DLD1 (cell line): ENCODE data around the gene EPS8L3.
"Not testable (repeated sequence)": the region's sequence is repeated elsewhere in the genome, so short reads cannot be mapped to it uniquely, and the experiment has no call there.

Source experiments
- in situ Hi-C: cut with HindIII; loops from 2 replicates; pipeline ENCODE4 v1.10.0; 2017; ENCODE audit warnings: low sequenced_read_pairs

EPS8L3 gene, protein sequence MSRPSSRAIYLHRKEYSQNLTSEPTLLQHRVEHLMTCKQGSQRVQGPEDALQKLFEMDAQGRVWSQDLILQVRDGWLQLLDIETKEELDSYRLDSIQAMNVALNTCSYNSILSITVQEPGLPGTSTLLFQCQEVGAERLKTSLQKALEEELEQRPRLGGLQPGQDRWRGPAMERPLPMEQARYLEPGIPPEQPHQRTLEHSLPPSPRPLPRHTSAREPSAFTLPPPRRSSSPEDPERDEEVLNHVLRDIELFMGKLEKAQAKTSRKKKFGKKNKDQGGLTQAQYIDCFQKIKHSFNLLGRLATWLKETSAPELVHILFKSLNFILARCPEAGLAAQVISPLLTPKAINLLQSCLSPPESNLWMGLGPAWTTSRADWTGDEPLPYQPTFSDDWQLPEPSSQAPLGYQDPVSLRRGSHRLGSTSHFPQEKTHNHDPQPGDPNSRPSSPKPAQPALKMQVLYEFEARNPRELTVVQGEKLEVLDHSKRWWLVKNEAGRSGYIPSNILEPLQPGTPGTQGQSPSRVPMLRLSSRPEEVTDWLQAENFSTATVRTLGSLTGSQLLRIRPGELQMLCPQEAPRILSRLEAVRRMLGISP

DNA sequence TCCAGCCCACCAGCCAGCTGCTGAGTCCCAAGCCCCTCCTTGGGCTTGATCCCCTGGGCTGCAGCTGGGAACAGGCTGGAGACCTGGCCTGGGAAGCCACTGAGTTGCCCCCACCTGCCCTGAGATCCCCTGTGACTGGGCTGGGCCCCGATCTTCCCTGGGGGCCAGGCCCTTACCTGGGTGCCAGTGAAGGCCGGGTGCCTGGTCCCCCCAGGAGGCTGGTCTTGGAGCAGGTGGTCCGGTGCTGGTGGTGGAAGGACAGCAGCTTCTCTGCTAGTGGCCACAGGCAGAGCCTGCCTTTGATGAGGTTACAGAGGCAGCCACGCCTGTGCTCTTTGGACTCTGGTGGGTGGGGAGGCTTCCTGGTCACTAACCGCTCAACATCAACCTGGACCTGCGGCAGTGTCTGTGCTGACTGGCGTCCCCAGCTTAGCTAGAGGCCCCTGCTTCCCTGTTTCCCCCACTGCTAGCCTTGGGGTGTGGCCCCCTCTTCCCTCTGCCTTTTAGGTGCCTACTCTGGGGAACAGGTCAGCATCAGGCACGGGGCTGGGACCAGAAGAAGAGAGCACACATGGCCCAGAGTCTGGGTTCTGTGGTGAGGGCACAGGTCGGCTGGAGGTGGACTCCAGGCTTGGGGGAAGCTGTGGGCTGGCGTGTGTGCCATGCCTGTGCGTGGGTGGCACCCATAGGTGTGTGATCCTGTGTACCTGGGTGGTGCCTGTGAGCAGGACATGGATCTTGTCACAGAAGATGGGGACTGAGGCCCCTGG is at the start of gene EPS8L3:
Gene EPS8L3, minus strand, starts transcription at position 278 of the 770 bp plus-strand sequence. CDS start 2,174 bp downstream, outside the sequence.
- in situ Hi-C loops: loop anchor here (25.0 kb wide), 1 partner anchor 127 kb away; no protein-coding TSS in a partner anchor

DNA sequence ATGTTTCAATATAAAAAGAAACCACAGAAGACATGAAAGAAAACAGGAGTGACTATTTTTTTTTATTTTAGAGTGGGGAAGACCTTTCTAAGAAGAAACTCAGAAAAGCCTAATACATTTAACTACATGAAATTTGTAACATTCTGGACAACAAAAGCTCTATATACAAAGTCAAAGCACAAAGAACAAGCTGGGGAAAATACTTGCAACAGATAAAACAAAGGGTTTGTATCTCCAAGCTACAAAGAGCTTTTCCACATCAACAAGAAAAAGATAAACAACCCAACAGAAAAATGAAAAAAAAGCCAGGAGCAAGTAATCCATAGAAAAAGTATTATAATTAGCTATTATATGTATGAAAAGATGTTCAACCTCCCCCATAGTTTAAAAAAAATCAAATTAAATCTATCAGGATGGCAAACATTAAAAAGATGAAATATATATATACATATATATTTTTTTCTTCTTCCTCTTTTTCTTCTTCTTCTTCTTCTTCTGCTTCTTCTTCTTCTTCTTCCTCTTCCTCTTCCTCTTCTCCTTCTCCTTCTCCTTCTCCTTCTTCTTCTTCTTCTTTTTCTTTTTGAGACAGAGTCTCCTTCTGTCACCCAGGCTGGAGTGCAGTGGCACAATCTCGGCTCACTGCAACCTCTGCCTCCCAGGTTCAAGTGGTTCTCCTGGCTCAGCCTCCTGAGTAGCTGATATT is 49.1 kb upstream of the EPS8L3 start:
- in situ Hi-C loops: no loop called here

DNA sequence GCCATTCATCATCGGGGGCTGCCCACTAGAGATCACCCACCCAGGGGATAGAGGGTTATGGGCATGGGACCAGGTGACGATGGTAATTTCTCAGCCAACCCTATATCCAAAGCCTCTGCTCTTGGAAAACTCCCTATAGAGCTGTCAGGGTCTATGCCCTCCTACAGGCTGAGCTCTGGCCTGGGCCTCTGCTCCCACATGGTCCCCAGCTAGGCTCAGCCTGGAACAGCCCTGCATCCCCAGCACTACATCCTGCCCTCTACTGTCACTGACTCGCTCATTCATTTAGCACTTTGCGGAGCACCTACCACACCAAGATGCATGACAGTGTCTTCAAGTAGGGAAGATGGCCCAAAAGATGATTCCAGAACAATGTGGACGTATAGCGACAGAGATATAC is 45.0 kb upstream of the EPS8L3 start:
- in situ Hi-C loops: loop anchor here (10.0 kb wide), 1 partner anchor 336 kb away; no protein-coding TSS in a partner anchor

DNA sequence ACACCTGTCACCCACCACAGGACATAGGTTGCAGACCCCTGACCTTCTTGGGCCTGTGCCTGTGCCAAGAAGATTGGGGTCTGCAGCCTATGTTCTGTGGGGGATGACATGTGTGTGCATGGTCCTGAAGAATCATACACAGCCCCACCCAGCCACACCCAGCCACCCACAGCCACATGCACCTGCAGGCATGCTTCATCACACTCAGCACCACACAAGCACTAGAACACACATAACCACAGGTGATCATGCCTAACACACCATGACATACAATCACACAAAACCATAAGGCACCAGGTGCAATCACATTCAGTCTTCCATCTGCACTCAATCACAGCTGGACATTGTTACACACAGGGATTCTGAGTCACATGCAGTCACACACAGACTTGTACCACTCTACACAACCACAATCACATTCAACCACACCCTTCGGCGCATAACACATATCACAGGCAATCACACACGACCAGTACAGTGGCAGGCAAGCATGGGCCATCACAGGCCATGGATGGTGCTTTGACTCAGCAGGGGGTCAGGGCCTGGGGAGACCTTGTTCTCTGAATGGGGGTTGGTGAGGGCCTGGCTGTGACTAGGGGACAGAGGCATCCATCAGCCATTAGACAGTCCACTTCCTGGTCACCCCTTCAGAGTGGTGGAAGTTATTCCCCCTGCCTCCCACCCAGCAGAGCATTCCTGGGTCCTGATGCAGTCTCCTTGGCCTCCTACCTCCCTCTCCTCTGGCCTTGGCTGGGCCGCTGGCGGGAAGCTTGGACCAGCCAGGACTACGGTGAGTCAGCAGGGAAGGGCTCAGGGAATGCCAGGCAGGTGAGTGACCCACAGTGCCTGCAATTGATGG is 44.3 kb upstream of the EPS8L3 start:
- in situ Hi-C loops: loop anchor here (10.0 kb wide), 1 partner anchor 337 kb away; no protein-coding TSS in a partner anchor

DNA sequence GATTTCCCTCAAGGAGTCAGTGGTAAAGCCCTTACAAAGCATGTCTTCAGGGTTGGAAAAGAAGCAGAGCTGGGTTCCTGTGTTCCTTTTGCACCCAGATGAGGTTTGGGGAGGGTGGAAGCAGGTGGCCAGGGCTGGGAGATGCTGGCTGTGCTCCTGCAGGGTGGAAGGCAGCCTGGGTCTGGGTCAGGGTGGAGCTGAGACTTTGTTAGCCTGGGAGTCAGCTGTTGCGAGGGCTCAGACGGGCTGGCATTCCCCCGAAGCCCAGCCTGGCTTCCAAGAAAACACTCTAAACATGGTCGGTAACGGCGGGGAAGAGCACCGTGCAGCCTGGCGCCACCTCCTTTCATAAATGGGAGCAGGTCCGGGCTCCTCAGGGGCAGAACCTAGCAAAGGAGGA is 43.7 kb upstream of the EPS8L3 start:
- in situ Hi-C loops: loop anchor here (10.0 kb wide), 1 partner anchor 337 kb away; no protein-coding TSS in a partner anchor

DNA sequence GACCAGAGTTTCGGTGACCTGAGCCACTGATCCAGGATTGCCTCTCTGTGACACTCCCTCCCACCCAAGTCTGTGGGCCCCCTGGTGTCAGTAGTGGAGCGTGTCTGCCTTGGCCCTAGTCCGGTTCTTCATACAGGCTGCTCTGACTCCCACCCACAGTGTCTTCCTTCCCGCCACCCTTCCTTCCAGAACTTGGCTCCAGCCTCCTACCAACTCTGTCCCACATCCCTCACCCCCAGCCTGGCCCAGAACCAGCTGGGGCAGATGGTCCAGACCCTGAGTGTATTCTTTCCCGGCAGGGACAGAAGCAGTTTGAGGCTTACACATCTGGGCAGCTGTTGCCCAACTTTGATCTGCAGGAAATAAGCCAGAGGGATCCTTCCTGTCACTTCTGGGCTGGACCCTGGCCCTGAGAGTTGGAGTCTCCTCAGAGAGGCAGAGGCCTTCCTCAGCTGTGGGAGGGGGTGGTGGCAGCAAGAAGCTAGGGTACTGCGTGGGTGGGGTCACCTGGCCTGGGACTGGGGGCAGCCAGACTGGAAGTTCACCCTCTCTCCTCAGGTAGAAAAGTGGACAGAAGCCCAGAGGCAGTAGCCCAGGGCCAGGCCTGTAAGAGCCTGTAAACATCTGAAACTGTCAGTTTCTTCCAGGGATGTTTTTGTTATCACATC is 43.1 kb upstream of the EPS8L3 start:
- in situ Hi-C loops: loop anchor here (10.0 kb wide), 1 partner anchor 338 kb away; no protein-coding TSS in a partner anchor

DNA sequence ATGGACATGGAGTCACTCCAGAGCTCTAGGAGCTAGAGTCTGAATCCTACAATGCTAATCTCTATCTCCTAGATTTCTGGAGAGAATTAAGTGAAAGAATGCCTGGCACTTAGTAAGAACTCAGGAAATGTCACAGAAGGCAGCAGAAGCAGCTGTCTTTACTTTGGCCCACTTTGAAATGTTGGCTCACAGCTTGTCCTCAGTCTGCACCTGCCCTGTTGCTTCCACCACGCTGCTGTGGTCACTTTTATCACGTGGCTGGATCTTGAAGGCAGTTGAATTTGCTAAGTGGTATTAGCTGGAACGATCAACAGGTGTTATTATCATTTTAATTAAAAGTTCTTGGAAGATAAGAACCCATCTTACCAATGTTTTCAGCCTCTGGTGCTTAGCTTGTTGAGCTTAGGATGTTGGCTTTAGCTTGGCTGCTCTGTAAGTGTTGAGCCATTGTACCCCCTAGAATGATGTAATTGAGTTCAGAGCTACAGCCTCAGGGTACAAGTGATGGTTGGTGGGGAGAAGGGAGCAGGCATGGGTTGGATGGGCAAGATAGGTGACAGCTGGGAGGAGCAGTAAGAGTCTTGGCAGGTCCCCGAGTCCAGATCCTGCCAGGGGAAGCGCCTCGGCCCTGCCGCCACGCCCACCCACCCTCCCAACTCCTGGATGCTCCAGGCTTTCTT is 41.9 kb upstream of the EPS8L3 start:
- in situ Hi-C loops: loop anchor here (10.0 kb wide), 1 partner anchor 339 kb away; no protein-coding TSS in a partner anchor

DNA sequence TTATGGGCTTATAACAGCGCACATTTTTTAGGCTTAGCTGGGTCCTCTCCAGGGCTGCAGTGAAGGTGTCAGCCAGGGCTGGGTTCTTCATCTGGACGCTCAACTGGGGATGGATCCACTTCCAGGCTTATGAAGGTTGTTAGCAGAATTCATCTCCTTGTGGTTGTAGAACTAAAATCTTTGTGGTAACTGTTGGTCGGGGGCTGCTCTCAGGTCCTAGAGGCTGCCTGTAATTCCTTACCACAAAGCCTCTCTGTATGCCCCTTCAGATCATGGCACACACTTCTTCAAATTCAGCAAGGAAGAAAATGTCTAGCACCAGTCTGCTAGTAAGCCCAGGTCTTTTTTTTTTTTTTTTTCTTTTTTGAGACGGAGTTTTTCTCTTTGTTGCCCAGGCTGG is 40.9 kb upstream of the EPS8L3 start:
- in situ Hi-C loops: loop anchor here (10.0 kb wide), 1 partner anchor 340 kb away; no protein-coding TSS in a partner anchor

DNA sequence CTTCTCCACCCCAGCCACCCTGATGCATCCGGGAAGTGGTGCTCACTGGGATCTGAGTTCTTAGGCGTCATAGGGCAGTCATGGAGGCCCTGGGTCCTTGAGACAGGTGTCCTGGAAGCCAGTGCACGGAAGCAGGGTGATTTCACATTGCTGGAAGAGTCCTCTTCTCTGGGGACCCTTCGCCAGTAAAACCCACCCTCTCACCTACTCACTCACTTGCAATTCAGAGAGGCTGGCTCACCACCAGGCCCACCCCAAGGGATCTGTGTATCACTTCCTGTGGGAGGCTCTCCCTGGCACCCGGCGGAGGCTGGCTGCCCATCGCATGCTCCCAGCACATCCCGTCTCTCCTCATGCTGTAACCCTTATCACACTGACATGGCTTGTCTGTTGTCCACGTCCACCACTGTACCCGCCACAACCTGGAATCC is 40.2 kb upstream of the EPS8L3 start:
- in situ Hi-C loops: loop anchor here (10.0 kb wide), 1 partner anchor 341 kb away; no protein-coding TSS in a partner anchor

DNA sequence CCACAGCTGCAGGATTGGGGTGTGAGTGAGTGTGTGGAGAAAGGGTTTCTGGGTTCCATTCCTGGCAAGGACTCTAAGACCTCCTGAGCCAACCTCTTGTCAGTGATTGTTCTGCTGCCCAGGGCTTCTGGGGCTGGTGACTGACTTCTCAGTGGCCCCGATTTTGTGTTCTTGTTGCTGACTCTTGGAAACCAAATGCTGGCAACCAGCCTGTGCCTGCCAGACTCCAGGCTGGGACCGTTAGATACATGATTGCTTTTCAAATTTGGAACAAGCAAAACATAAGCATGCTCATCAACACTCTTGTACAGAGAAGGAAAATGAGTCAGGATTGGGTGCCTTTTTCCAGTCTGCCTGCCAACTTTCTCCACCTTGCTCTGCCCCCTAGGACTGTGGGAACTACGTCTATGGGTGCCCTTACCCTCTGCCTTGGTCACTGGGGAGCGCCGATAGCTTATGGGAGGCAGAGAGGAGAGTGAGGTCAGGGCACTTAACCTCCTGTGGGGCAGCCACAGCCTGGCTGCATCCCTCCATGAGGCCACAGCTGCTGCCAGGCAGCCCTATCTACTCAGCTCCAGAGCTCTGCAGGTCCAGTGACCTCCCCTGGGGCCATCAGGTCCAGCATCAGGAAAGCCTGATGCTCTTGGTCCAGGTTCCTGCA is 39.3 kb upstream of the EPS8L3 start:
- in situ Hi-C loops: loop anchor here (10.0 kb wide), 1 partner anchor 342 kb away; no protein-coding TSS in a partner anchor

DNA sequence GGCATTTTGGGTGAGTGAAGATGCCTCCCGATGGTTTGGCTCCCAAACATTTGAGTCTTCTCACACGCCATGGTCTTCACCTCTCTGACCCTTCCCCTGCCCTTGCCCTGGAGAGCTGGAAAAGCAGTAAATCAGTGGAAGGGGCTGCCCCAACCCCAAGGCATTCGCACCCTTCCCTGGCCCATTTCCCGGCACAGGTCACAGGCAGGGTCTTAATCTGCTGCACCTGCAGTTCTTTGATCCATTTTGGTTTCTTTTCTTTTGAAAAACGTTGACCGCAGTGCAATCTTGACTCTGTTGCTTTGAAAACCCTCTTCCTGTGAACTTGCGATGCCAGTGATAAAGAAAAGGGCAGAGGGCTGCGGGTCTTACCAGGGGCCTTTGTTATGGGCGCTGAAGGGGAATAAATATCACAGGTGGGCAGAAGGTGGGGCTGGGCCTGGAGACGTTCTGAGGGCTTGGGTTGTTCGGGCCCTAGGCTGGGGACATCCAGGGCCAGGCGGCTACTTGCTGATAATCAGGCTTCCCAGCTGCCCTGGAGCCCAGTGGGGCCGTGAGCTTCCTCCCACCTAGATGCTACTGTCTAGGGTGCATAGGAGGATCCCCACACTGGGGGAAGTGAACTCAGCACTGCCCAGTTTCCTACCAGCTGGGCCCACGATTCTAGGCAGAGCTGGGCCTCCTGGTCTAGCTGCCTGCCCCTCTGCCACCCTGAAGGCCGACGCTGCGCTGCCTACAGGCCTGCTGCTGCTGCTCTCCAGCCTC is 38.6 kb upstream of the EPS8L3 start:
- in situ Hi-C loops: loop anchor here (10.0 kb wide), 1 partner anchor 342 kb away; no protein-coding TSS in a partner anchor

DNA sequence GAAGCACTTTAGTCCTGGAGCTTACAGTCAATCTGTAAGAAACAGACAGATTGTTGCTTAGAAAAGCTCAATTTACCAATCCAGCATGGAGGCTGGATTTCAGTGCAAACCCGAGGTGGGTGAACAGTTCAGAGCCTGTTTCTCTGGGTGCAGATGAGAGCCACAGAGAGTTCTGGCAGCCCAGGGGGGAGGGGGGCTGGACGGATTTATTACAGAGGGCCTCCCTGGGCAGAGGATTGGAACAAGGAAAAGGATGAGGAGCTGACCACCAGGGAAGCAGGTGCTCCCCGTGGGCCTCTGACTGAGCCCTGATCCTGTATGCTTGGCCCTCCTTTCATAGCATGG is 38.0 kb upstream of the EPS8L3 start:
- in situ Hi-C loops: loop anchor here (10.0 kb wide), 1 partner anchor 343 kb away; no protein-coding TSS in a partner anchor

DNA sequence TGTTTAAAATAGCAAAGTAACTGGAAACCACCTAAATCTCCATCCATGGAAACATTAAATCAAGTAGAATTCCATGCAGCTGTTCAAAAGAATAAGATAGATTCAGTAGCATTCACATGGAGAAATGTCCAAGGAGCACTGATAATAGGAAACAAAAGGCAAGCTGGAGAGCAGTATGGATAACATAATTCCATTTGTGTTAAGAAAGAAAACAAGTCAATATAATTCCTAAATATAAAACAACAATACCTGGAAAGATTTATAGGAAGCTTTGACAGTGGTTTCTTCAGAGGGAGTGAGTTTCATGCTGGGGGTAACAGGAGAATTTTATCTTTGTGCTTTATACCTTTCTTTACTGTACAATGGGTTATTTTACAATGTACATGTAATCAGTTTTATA is 36.6 kb upstream of the EPS8L3 start:
- in situ Hi-C loops: loop anchor here (10.0 kb wide), 1 partner anchor 345 kb away; no protein-coding TSS in a partner anchor

DNA sequence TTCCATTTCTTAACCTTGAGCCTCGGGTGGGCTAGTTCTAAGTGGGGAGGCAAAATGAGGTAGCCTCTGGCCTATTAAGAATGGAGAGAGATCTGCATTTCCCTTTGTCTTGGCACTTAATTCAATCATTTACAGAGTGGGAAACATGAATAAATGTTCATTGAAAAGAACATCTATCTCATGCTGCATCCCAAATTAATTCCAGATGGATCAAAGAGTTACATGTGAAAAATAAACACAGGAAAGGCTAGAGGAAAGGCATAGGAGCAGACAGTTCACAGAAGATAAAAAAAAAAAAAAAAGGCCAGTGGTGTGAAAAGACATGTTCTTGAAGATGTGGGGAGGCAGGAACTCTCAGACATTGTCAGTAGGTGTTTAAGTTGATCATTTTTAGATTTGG is 35.7 kb upstream of the EPS8L3 start:
- in situ Hi-C loops: no loop called here

DNA sequence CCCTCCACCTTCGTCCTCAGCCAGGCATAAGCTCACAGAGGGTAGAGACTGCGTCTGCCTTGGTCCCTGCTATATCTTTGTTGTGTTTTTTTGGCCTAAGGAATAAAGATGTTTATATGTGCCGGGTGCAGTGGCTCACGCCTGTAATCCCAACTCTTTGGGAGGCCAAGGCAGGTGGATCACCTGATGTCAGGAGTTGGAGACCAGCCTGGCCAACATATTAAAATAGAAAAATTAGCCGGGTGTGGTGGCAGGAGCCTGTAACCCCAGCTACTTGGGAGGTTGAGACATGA is 33.5 kb upstream of the EPS8L3 start:
- in situ Hi-C loops: not testable (repeated sequence)

DNA sequence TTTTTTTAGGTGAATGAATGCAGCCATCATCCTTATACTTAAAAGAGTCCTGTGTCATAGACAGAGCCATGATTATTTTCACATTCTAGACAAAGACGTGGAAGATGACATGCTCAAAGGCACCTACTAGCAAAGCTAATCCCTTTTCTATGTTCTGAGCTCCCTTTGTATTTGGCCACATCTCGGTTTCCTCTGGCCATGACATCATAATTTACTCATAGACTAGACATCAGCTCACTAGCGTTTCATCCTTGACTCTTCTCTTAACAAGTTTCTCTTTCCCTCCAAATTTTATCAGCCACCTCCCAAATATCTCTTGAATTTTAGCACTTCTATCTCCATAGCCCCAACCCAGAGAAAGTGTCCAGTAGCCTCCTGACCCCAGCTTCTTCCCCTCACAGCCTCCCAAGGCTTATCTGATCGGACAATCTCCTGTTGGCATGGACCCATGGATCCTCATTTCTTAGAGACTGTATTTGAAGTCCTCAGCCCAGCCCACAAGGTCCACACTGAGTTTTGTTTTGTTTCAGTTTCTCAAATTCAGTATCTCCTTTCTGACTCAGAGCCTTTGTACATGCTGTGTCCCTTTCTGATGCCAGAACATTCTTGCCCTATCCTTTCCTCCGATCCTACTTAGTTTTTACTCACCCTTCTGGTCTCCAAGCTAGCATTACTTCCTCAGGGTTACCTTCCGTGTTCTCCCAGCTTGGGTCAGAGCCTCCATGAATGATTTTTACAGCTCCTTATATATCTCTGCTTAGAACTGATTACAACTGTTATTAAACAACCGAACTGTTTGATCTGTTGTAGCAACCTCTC is 33.0 kb upstream of the EPS8L3 start:
- in situ Hi-C loops: no loop called here
